Activated CD8-positive, alpha-beta T cell treated with anti-CD3 and anti-CD28 coated beads for 36 hours (primary cell): ENCODE results near the gene DDX10. TPM values are rescaled to one million over a fixed set of nuclear protein-coding genes. Genes with fewer than 3 reads are reported as not detected.

Experiments
- ATAC-seq: fragments of 200-7000 bp; cut with Tn5 transposase; one replicate; pipeline ENCODE4 v1.10.0; 2021; ENCODE audit warnings: mild to moderate bottlenecking, moderate library complexity
- CTCF ChIA-PET: fragments of 350-600 bp; sonication (Branson Sonifier 250); formaldehyde crosslinking; loops from one replicate; lab custom pipeline; 2021; ENCODE audit warnings: antibody characterized with exemption; lab: Charles Lee
- POLR2A ChIA-PET: fragments of 350-600 bp; sonication (Branson Sonifier 250); formaldehyde crosslinking; loops from one replicate; lab custom pipeline; 2021; ENCODE audit warnings: antibody characterized with exemption; lab: Charles Lee
- DNase-seq: peaks from one replicate; pipeline ENCODE4 v3.0.0-alpha.2; 2020
- H3K27ac Mint-ChIP-seq: one replicate; pipeline ENCODE4 v1.8.0; 2021; ENCODE audit warnings: mild to moderate bottlenecking, mixed read lengths
- H3K27me3 Mint-ChIP-seq: one replicate; pipeline ENCODE4 v1.8.0; 2021; ENCODE audit warnings: mixed read lengths
- H3K36me3 Mint-ChIP-seq: one replicate; pipeline ENCODE4 v1.8.0; 2021; ENCODE audit warnings: low read depth, mixed read lengths
- H3K4me1 Mint-ChIP-seq: one replicate; pipeline ENCODE4 v1.8.0; 2021; ENCODE audit warnings: low read depth, mixed read lengths
- H3K4me3 Mint-ChIP-seq: one replicate; pipeline ENCODE4 v1.8.0; 2021; ENCODE audit warnings: mild to moderate bottlenecking, moderate library complexity, mixed read lengths
- H3K9me3 Mint-ChIP-seq: one replicate; pipeline ENCODE4 v1.8.0; 2021; ENCODE audit warnings: mixed read lengths
- intact Hi-C: fragments of 100-400 bp; cut with micrococcal nuclease; formaldehyde crosslinking; loops from one replicate; pipeline ENCODE4 v1.10.0; 2022
- total RNA-seq, 2 experiments: library from RNA; stranded (reverse); gene quantifications; one replicate each; pipeline ENCODE4 v1.2.3, GENCODE V29; 2021
- TF ChIP-seq, protein P1 (sequence below): fragments of 200-600 bp; IDR thresholded peaks from one replicate; pipeline ENCODE4 v1.8.0; 2022; ENCODE audit warnings: antibody characterized with exemption, mild to moderate bottlenecking

DDX10 gene
- total RNA-seq, 2 experiments from 2014 or later = 45.4 to 46.3 TPM

DNA sequence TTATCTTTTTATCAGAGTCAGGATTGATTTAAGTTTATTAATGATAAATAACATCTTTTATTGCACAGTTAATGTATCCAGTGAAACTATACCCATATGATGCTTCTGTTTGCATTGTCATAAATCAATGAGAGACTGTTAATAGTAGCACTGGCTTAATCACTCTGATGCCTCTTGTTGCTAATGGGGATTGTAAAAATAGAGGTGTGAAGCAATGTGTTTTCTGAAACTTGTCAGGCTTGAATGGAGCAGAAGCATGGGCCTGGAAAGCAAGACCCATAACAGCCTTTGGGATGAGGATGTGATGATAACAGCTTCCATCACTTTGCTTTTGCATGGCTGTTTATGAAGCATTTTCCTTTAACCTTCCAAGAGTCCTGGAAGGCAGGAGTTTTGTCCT lies 319.7 kb downstream of the DDX10 start:
- DNase-seq = no peak
- intact Hi-C loops = no loop called here
- Mint-ChIP-seq H3K27me3 (no peaks in the 10 kb centered on the region), H3K4me3 (no peak overlapping the region), H3K27ac (no peak overlapping the region), H3K36me3 (no peaks in the 10 kb centered on the region), H3K9me3 (peaks cover 2% of the 10 kb centered on the region), H3K4me1 (no peaks in the 10 kb centered on the region)
- ATAC-seq = no peak
- ChIA-PET POLR2A (interaction anchor here (1.4 kb wide), 1 partner anchor 21 kb away, joined by 3 read pairs; no protein-coding TSS in a partner anchor), CTCF (no interaction called here)
- TF ChIP-seq, protein P1, sequence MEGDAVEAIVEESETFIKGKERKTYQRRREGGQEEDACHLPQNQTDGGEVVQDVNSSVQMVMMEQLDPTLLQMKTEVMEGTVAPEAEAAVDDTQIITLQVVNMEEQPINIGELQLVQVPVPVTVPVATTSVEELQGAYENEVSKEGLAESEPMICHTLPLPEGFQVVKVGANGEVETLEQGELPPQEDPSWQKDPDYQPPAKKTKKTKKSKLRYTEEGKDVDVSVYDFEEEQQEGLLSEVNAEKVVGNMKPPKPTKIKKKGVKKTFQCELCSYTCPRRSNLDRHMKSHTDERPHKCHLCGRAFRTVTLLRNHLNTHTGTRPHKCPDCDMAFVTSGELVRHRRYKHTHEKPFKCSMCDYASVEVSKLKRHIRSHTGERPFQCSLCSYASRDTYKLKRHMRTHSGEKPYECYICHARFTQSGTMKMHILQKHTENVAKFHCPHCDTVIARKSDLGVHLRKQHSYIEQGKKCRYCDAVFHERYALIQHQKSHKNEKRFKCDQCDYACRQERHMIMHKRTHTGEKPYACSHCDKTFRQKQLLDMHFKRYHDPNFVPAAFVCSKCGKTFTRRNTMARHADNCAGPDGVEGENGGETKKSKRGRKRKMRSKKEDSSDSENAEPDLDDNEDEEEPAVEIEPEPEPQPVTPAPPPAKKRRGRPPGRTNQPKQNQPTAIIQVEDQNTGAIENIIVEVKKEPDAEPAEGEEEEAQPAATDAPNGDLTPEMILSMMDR = no peak

DNA sequence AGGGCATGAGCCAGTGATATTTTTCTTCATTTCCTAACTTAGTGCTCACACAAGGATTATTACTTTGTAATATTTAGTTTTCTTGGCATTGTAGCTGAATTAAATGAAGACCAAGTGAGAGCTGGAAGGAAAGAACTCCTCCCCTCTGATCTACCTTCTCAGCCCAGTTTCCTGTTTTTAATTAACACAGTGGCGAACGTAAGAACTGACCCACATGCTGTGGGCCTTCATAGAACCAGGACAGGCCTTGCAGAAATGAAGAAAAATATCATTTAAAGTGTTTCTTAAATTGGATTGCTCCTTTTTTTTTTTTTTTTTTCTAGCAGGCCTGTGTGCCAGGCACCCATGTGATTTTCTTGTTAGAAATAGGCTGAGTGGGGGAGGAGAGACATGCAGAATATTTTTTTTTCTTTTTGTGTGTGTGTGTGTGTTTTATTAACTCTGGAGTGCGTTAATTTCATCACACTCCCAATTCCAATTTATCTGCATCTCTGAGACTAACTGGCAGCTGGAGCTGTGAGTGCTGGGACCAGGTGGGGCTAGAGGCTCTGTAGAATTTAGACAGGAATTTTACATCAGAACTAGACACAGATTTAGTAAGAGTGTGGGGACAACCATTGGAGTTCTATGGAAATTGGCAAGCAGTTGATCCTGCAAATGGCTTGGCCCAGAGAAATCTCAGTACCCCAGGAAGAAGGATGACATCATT lies 320.5 kb downstream of the DDX10 start:
- POLR2A ChIA-PET = interaction anchor here (1.4 kb wide), 1 partner anchor 22 kb away, joined by 3 read pairs; no protein-coding TSS in a partner anchor
- no peak overlapping the region for H3K4me3 Mint-ChIP-seq
- intact Hi-C loops = no loop called here

DNA sequence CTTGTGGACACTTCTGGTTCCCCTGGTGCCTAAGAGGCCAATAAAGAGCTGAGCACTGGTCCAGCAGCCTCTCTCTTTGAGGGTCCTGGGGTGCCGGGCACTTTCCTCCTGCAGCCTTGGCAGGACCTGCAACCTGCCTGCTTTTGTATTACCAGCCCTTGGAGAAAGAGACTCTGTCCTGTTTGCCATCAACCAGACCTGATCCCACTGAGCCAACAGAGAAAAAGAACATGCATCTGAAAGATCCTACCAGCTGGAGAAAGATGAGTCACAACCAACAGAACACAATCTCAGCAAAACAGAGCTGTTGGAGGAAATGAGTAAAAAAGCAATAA lies 321.0 kb downstream of the DDX10 start:
- Mint-ChIP-seq H3K36me3 (no peaks in the 10 kb centered on the region), H3K4me3 (no peak overlapping the region), H3K27ac (no peak overlapping the region), H3K4me1 (no peaks in the 10 kb centered on the region), H3K27me3 (no peaks in the 10 kb centered on the region), H3K9me3 (peaks cover 4% of the 10 kb centered on the region)
- no peak for ATAC-seq
- no peak for DNase-seq
- ChIA-PET POLR2A (no interaction called here), CTCF (no interaction called here)
- TF ChIP-seq, protein P1 = no peak
- intact Hi-C loops = no loop called here

More for the DNA sequence above, 320.5 kb downstream of the DDX10 start:
- CTCF ChIA-PET = no interaction called here
- H3K27me3 Mint-ChIP-seq = no peaks in the 10 kb centered on the region
- no peak for ATAC-seq
- no peaks in the 10 kb centered on the region for H3K4me1 Mint-ChIP-seq
- no peaks in the 10 kb centered on the region for H3K36me3 Mint-ChIP-seq
- DNase-seq = no peak
- TF ChIP-seq, protein P1 = no peak
- H3K27ac Mint-ChIP-seq = no peak overlapping the region
- peaks cover 4% of the 10 kb centered on the region for H3K9me3 Mint-ChIP-seq

Other genes starting within 250 kb of the DDX10 start
- 1 to 10 TPM; 1.1 to 2.3 TPM for gene C11orf65, start 197.5 kb upstream of the DDX10 start, total RNA-seq
- 10 to 100 TPM; 12.4 to 14.2 TPM for gene POGLUT3, start 166.7 kb upstream of the DDX10 start, total RNA-seq
- gene EXPH5, start 71.3 kb upstream of the DDX10 start, total RNA-seq = 1 to 10 TPM; 2.9 to 4.1 TPM